SH-SY5Y (cell line): ENCODE measurements around the gene PHACTR1.

ENCODE experiments used
- GATA2 ChIP-seq: IDR thresholded peaks from 2 replicates; pipeline ENCODE4 v1.6.1; 2011; ENCODE audit warnings: mild to moderate bottlenecking, low read depth, low read length
- GATA3 ChIP-seq: IDR thresholded peaks from 2 replicates; pipeline ENCODE4 v1.6.1; 2011; ENCODE audit warnings: low read depth, mild to moderate bottlenecking, low read length, moderate library complexity

GRCh38 chr6:12785301-12785700 is 68.7 kb downstream of the PHACTR1 start:
- TF ChIP-seq GATA3 = no peak
- TF ChIP-seq GATA2 = no peak
